ENCODE measurements around the gene PTRH2. TPM values are rescaled to one million over a fixed set of nuclear protein-coding genes. Genes with fewer than 3 reads are reported as not detected.

The PTRH2 gene
- total and polyA plus RNA-seq, 2 of the 8 experiments (the other 6 are each of a cell fraction or from before 2014, with no cell fraction given) = 39.4 to 43.2 TPM

GRCh38 chr17:59707971-59708430 is 771 bp upstream of the PTRH2 start:
- H4K91ac ChIP-seq (replicated peaks; ENCODE audit: insufficient read length, low read length) = no peak overlapping the region
- H3K27me3 ChIP-seq (replicated peaks in 1 of 4; ENCODE audit: control insufficient read depth in 3 of 4, extremely low read depth in 1 of 4, insufficient read depth in 3 of 4, low read length in 3 of 4) = no peaks in the 10 kb centered on the region
- no peak overlapping the region for H2BK12ac ChIP-seq (ENCODE audit: low read depth, low read length)
- WGBS, 2 experiments (ENCODE audit: extremely low coverage in 1 of 2, insufficient coverage in 1 of 2, insufficient read length in 1 of 2, insufficient replicate concordance in 2 of 2, low coverage in 1 of 2, low lambda C conversion rate in 2 of 2, missing lambda C conversion rate in 1 of 2) = 1% methylated on average over 15 of the region's 15 CpGs; no CpG with 5 or more reads in 1 of the 2 experiments
- ChIA-PET CTCF (ENCODE audit: partially characterized antibody) (interaction anchor here (1.0 to 1.1 kb wide), 3 partner anchors 25 to 152 kb away, joined by 3 to 4 read pairs (median 3); no protein-coding TSS in a partner anchor), POLR2A (ENCODE audit: partially characterized antibody) (interaction anchor here (0.7 to 2.8 kb wide), 9 partner anchors 8 to 257 kb away, joined by 3 to 20 read pairs (median 4); partner anchors contain the start of genes CLTC and RNFT1)
- H3K36me3 ChIP-seq (ENCODE audit: control insufficient read depth in 2 of 4, insufficient read depth in 4 of 4, low read length in 3 of 4) = no peaks in the 10 kb centered on the region; a peak in 1 of 8 replicates
- no peaks in the 10 kb centered on the region; a peak in 1 of 7 replicates for H3K4me1 ChIP-seq (replicated peaks in 1 of 4; ENCODE audit: control insufficient read depth in 3 of 4, insufficient read depth in 4 of 4, low read length in 3 of 4)
- H3K4me2 ChIP-seq (ENCODE audit: insufficient read depth in 1 of 2, low read depth in 2 of 2, low read length in 2 of 2) = peak overlapping the region; percentile 84 to 86
- H3K4me3 ChIP-seq (ENCODE audit: extremely low read depth in 1 of 4, insufficient read depth in 2 of 4, low read depth in 3 of 4, low read length in 4 of 4) = peak overlapping the region; percentile 94 to 99 (median 98)
- no peak overlapping the region for H4K5ac ChIP-seq (ENCODE audit: insufficient read length, low read depth, low read length)
- peaks cover 9 to 11% of the 10 kb centered on the region in 2 experiments for H4K20me1 ChIP-seq (replicated peaks in 1 of 2; ENCODE audit: control insufficient read depth in 1 of 2, insufficient read depth in 2 of 2, low read length in 2 of 2)
- no peak overlapping the region for H3K18ac ChIP-seq (ENCODE audit: extremely low read depth, low read length)
- H3K56ac ChIP-seq (replicated peaks; ENCODE audit: insufficient read length, low read depth, low read length) = peak overlapping the region; percentile 62
- no peaks in the 10 kb centered on the region for H3K9me3 ChIP-seq (ENCODE audit: insufficient read depth in 2 of 2, low read depth in 1 of 2, low read length in 1 of 2)
- H3K27ac ChIP-seq (ENCODE audit: low read depth, low read length) = peak overlapping the region; percentile 66
- no peak overlapping the region for H2AK5ac ChIP-seq (ENCODE audit: low read depth, low read length)
- H3K23me2 ChIP-seq (ENCODE audit: low read depth, low read length) = peaks cover 7% of the 10 kb centered on the region; the same call in 1 of the 2 replicates
- H3K9ac ChIP-seq (replicated peaks in 1 of 4; ENCODE audit: extremely low read depth in 1 of 4, low read depth in 3 of 4, low read length in 3 of 4) = peak overlapping the region; percentile 82 to 96 (median 90)
- H4K8ac ChIP-seq (ENCODE audit: extremely low read depth, insufficient read depth, low read length) = peak overlapping the region; percentile 83; the same call in 1 of the 2 replicates
- DNase-seq (ENCODE audit: low read depth in 1 of 2, low spot score in 2 of 2) (no peak), FAIRE-seq (no peak)
- peak overlapping the region; percentile 82 for H2BK5ac ChIP-seq (ENCODE audit: low read depth, low read length)
- H3K23ac ChIP-seq (ENCODE audit: insufficient read length) = no peak overlapping the region
- H2BK15ac ChIP-seq (ENCODE audit: low read length) = 0 out of 2 replicates have a peak overlapping the region, but pooled peaks have one; percentile 38
- H3K14ac ChIP-seq (ENCODE audit: insufficient read length) = no peak overlapping the region
- TF ChIP-seq SAP30 (IDR thresholded peaks at IDR 0.05; ENCODE audit: insufficient read depth, insufficient replicate concordance, low read length) (peak; percentile 51), SRF (IDR thresholded peaks at IDR 0.05; ENCODE audit: low read depth, low read length) (no peak), CEBPB (IDR thresholded peaks at IDR 0.05; ENCODE audit: low read depth, low read length) (no peak), RXRA (IDR thresholded peaks at IDR 0.05; ENCODE audit: insufficient read depth, low read depth, low read length) (no peak), BACH1 (IDR thresholded peaks at IDR 0.05; ENCODE audit: low read length) (no peak), KDM4A (IDR thresholded peaks at IDR 0.05; ENCODE audit: low read depth, low read length, severe bottlenecking) (peak; percentile 35), BRCA1 (IDR thresholded peaks at IDR 0.05; ENCODE audit: low read depth, low read length) (no peak), CTBP2 (IDR thresholded peaks at IDR 0.05; ENCODE audit: borderline replicate concordance, insufficient read depth, insufficient read length, low read length) (no peak), POU5F1 (IDR thresholded peaks at IDR 0.05; ENCODE audit: low read depth, low read length) (no peak)
- no peak overlapping the region for H2BK120ac ChIP-seq (replicated peaks; ENCODE audit: low read depth, low read length)
- peak overlapping the region; percentile 95; the same call in 1 of the 2 replicates for H2AFZ ChIP-seq (ENCODE audit: low read length)
- H3K79me2 ChIP-seq (ENCODE audit: control insufficient read depth in 1 of 2, insufficient read depth in 2 of 2, low read length in 2 of 2) = peaks cover 34 to 89% of the 10 kb centered on the region in 2 experiments
- no peak overlapping the region for H2BK20ac ChIP-seq (ENCODE audit: low read length)
- H3K79me1 ChIP-seq (ENCODE audit: low read depth, low read length) = peaks cover 2% of the 10 kb centered on the region; the same call in 1 of the 2 replicates
- H3K4ac ChIP-seq (replicated peaks; ENCODE audit: insufficient read length, low read depth, low read length) = no peak overlapping the region

Measured in H1 (cell line).